ENCODE results near the gene GTF2A2.
"Not testable (repeated sequence)": the region's sequence is repeated elsewhere in the genome, so short reads cannot be mapped to it uniquely, and the experiment has no call there.

GTF2A2 gene, protein sequence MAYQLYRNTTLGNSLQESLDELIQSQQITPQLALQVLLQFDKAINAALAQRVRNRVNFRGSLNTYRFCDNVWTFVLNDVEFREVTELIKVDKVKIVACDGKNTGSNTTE

GRCh38 chr15:59656897-59657634, at the start of gene GTF2A2:
Gene GTF2A2, minus strand, starts transcription at chr15:59657515. Its CDS starts 5,238 bp downstream, at chr15:59652277.
- peak; percentile 76 for DNase-seq

DNA sequence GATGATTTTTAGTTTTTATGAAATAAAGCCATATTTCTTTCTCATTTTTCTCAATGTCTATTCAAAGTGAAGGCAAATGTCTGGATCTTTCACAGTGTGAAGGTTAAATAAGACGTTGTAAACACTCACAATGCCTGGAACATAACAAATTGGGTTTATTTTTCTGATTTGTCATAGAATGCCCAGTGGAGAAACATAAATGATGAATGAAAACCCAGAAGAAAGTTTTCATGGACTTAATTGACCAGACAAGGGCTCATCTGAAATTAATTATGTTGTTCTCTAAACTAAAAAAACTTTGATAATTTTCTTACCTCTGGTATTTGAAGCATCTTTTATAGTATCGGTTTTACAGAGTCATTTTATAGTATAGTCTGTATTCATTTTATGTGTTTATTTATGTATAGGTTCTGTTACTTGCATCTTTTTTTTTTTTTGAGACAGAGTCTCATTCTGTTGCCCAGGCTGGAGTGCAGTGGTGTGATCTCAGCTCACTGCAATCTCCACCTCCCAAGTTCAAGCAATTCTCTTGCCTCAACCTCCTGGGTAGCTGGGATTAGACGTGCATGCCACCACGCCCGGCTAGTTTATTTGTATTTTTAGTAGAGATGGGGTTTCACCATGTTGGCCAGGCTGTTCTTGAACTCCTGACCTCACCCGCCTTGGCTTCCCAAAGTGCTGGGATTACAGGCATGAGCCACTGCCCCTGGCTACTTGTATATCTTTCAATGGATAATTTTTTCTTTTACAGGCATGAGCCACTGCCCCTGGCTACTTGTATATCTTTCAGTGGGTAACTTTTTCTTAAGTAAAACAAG, 46.9 kb upstream of the GTF2A2 start:
- DNase-seq, result no peak

GRCh38 chr15:59702351-59702750, 45.0 kb upstream of the GTF2A2 start:
- no peak for DNase-seq

DNA sequence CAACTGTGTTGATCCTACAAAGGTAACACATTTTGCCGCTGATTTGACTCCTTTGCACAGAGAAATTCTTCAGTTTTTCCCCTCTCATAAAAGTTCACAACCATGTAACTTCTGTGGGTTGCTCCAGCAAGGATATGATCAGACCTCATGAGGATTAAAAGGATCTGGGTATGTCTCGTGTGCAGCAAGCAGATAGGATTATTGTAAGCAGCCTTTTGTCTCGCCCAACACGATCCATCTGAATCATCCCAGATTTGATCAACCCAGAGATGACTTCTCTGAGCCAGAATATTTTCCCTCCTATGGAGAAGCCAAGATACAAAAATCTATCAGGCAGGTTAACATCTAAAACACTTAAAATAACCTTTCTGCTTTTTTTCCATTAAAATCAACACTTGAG, 44.6 kb upstream of the GTF2A2 start:
- DNase-seq, result no peak

GRCh38 chr15:59699810-59700431, 42.6 kb upstream of the GTF2A2 start:
- no peak for DNase-seq

GRCh38 chr15:59698065-59698464, 40.8 kb upstream of the GTF2A2 start:
- not testable (repeated sequence) for DNase-seq

DNA sequence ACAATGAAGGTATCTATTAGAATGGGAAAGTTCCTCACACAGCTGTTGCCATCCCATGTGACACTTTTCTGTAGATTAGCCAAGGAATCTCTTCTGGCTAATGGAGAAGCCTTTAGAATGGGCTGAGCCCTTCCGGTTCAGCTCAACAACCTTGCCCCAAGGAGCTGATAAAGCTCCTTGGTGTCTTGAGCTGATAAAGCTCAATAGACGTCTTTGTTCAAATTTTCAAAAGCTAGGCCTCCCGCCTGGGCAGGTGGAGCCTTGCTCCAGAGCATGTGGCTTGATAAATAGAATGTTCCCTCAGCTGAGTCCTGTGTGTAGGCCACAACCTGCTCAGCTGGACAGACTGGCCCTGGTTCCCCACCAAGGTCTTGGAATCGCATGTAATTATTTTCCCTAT, 39.0 kb upstream of the GTF2A2 start:
- DNase-seq, result no peak

DNA sequence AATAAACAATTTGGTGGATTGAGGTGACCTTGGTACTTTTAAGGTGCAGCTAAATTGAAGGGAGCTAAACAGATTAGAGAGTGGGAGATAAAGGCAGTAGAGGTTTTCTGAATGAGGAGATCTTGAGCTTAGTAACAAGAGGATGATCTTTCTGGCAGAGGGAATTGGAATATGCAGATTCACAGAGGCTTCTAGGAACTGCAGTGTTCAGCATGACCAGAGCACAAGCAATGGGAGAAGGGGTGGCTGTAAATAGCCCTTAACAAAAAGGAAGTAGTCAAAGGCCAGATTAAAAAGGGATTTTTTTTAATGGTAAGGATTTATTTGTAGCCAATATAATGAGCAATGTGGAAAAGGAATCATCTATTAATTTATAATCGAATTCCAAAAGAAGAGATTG, 37.5 kb upstream of the GTF2A2 start:
- no peak for DNase-seq

DNA sequence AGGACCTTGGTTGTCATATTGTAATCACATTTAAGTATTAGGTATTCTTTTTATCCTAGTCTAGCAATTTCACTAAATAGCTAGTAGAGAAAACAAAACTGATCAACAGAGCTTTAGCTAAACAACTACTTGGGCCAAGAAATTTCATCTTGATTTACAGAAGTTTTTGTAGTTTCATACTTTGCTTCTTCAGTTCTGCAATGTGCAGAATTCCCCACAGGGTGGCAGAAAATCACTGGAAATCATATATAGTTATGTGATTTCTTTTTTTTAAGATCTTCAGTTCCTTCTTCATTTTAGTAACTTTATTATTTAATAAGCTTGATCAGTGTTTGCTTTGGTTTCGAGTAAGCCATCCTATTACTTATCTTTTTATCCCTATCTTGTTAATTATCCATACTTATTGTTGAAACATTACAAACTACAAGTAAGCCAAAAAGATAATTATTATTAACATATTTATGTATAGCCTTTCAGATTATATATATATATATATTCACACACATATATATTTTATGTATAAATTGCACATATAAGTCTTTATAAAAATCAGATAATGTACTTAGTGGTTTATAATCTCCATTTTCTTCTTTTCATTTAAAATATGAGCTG, 34.0 kb upstream of the GTF2A2 start:
- DNase-seq, result peak; percentile 24

- peak; percentile 76 for DNase-seq
These were observed 32.4 kb upstream of the GTF2A2 start for GRCh38 chr15:59689626-59690236.

DNA sequence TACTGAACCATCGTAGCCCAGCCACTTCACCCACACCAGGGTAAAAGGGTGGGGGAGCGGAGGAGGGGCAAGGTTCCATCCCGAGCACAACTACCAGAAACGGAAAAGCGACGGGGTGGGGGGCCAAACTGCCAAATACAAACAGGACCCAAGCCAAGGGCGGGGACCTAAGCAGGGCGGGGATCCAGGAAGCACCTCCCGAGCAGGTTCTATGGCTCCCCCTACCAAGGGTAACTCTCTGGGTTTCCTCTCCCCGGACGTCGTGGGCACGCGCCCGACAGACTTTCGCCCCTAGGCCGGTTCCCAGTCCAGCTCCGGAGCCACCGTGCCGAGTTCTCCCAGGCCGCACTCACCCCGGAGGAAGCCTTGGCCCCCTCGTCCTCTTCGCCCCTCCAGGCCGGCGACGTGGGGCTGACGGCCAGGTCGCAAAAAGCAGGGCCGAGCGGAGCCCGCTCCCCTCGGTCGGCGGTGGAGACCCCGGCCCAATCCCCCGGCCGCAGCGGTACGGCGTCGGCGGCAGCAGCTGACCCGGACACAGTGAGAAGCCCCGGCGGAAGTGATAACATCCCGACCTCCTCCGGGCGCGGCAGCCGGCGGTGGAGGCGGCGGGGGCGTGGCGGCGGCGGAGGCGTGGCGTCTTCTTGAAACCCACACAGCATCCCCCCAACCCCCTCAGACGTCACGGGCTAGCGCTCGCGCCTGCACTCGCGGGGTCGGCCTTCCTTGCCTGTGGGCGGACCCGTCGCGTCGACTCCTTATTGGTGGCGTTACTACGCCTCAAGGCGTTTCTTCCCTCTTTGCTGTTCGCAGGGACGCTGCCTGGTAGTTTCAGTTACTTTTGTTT, 31.7 kb upstream of the GTF2A2 start, which contains the start of gene BNIP2:
Gene BNIP2, minus strand, starts transcription at position 539 of the 844 bp plus-strand sequence. CDS start 6,863 bp downstream, outside the sequence.
- DNase-seq, result peak; percentile 91

- DNase-seq, result no peak
These were observed 31.1 kb upstream of the GTF2A2 start for GRCh38 chr15:59688423-59688781.

GRCh38 chr15:59687836-59688235, 30.5 kb upstream of the GTF2A2 start:
- DNase-seq, result no peak

DNA sequence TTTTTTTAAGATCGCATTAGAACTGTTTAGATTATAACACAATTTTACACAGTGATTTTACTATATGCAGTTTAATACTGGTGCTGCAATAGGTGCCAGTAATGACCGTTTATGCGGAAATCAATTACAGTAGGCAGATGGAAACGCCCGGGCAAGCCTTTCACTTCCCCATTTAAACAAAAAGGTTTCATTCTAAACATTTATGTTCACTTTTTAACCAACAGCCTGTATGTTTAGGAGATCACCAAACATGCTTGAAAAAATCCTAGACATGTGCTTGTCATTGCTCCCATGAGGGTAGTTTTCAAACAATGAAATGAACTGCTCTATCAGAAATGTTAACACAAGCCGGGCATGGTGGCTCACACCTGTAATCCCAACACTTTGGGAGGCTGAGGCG, 29.1 kb upstream of the GTF2A2 start:
- DNase-seq, result no peak

GRCh38 chr15:59685737-59686297, 28.5 kb upstream of the GTF2A2 start:
- no peak for DNase-seq

- no peak for DNase-seq
These were observed 23.6 kb upstream of the GTF2A2 start for GRCh38 chr15:59680870-59681269.

DNA sequence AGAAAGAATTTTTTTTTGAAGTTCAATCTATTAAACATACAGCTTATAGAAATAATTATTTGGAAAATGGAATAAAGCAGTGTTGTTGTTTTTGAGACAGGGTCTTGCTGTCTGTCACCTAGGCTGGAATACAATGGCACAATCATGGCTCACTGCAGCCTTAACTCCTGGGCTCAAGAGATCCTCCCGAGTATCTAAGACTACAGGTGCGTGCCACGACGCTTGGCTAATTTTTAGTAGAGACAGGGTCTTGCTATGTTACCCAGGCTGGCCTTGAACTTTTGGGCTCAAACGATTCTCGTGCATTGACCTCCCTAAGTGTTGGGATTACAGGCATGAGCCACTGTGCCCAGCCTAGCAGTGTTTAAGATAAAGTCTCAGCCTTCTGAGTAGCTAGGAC, 23.0 kb upstream of the GTF2A2 start:
- no peak for DNase-seq

DNA sequence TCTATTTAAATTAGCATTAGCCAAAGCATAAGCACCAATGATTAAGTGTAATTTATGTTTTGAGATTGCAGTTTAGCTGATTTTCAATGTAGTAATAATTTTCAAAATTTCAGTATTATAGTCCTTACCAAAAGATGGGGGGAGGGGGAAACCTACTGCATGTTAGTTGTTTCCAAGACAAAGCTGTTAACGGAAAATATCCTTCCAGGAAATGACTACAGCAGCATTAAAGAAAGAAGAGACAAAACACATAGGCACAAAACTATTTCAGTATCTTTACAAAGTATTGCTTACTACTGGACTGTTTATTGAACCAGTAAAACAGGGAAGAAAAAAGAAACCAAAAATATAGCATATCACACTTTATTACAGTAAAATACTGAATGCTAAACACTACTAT, 21.3 kb upstream of the GTF2A2 start:
- DNase-seq, result no peak

DNA sequence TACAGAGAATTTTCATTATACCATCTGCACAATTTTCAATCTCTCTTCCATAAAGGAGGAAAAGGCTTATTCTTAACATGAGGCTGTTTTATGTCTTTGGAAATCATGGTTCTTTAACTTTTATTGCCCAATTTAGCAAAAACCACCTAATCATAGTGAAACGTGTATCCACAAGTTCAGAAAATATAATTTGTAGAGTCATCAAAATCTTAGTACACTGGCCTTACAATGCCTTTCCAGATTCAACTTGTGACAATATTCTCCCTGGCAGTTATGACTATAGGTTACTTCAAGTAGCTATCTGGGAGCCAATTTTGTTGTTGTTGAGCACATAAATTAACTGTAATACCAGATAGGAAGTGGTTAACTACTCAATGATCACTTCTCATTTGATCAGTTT, 20.9 kb upstream of the GTF2A2 start:
- DNase-seq, result no peak

DNA sequence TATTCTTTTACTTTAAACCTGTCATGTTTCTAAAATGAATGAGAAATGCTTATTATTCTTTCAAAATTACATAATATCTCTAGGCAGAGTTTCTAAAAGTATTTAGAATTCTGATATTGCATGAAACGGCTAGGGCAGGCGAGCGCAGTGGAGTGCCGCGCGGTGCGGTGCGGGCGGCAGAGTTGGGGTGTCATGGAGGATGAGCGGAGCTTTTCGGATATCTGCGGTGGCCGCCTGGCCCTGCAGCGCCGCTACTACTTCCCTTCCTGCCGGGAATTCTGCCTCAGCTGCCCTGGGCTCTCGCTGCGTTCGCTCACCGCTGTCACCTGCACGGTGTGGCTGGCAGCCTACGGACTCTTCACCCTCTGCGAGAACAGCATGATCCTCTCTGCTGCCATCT, 19.2 kb upstream of the GTF2A2 start:
- DNase-seq, result no peak

- DNase-seq, result no peak
These were observed 17.1 kb upstream of the GTF2A2 start for GRCh38 chr15:59674361-59674877.
